ENCODE measurements around the gene EXOC3L1. TPM values are rescaled to one million over a fixed set of nuclear protein-coding genes. Genes with fewer than 3 reads are reported as not detected.

Gene EXOC3L1
- total RNA-seq, 1 donor from 2014 or later, result 3.9 TPM

GRCh38 chr16:67166110-67166547 lies 23.8 kb downstream of the EXOC3L1 start:
- Histone ChIP-seq H3K36me3 (no peaks in the 10 kb centered on the region), H3K4me1 (peaks cover 70% of the 10 kb centered on the region), H3K9me3 (replicated peaks) (no peaks in the 10 kb centered on the region), H3K27me3 (ENCODE audit: low read depth) (peaks cover 45% of the 10 kb centered on the region), H3K4me3 (no peak overlapping the region), H3K27ac (replicated peaks) (no peak overlapping the region)
- no peak for TF ChIP-seq CTCF (IDR thresholded peaks at IDR 0.05; ENCODE audit: borderline replicate concordance)
- DNase-seq, result no peak
- intact Hi-C loops (cut with micrococcal nuclease), result no loop called here

GRCh38 chr16:67165121-67166078 lies 24.5 kb downstream of the EXOC3L1 start:
- no peak for TF ChIP-seq CTCF (IDR thresholded peaks at IDR 0.05; ENCODE audit: borderline replicate concordance)
- H3K27ac ChIP-seq (replicated peaks), result peak overlapping the region; percentile 90
- DNase-seq, result no peak
- no peaks in the 10 kb centered on the region for H3K9me3 ChIP-seq (replicated peaks)
- H3K4me3 ChIP-seq, result peak overlapping the region; percentile 70
- H3K36me3 ChIP-seq, result no peaks in the 10 kb centered on the region
- H3K27me3 ChIP-seq (ENCODE audit: low read depth), result peaks cover 45% of the 10 kb centered on the region
- intact Hi-C loops (cut with micrococcal nuclease), result no loop called here
- H3K4me1 ChIP-seq, result peaks cover 70% of the 10 kb centered on the region

GRCh38 chr16:67164599-67165061 lies 25.3 kb downstream of the EXOC3L1 start, which contains the start of gene HSF4:
Gene HSF4 (plus strand): TSS chr16:67164745. CDS start chr16:67164812, 67 bp downstream.
- Histone ChIP-seq H3K4me1 (peaks cover 71% of the 10 kb centered on the region), H3K27ac (replicated peaks) (peak within 1 kb of the TSS; percentile 90), H3K27me3 (ENCODE audit: low read depth) (peaks cover 45% of the 10 kb centered on the region), H3K36me3 (no peaks in the 10 kb centered on the region), H3K9me3 (replicated peaks) (no peaks in the 10 kb centered on the region), H3K4me3 (peak within 1 kb of the TSS; percentile 70)
- peak; percentile 75 for DNase-seq
- intact Hi-C loops (cut with micrococcal nuclease), result no loop called here
- TF ChIP-seq CTCF (IDR thresholded peaks at IDR 0.05; ENCODE audit: borderline replicate concordance), result no peak

GRCh38 chr16:67163999-67164558 lies 25.9 kb downstream of the EXOC3L1 start:
- no peak for DNase-seq
- intact Hi-C loops (cut with micrococcal nuclease), result no loop called here
- Histone ChIP-seq H3K27me3 (ENCODE audit: low read depth) (peaks cover 45% of the 10 kb centered on the region), H3K4me3 (peak overlapping the region; percentile 70), H3K4me1 (peaks cover 71% of the 10 kb centered on the region), H3K36me3 (no peaks in the 10 kb centered on the region), H3K9me3 (replicated peaks) (no peaks in the 10 kb centered on the region), H3K27ac (replicated peaks) (peak overlapping the region; percentile 90)
- no peak for TF ChIP-seq CTCF (IDR thresholded peaks at IDR 0.05; ENCODE audit: borderline replicate concordance)

- intact Hi-C loops (cut with micrococcal nuclease), result no loop called here
- Histone ChIP-seq H3K4me1 (peaks cover 72% of the 10 kb centered on the region), H3K27ac (replicated peaks) (peak overlapping the region; percentile 90), H3K9me3 (replicated peaks) (no peaks in the 10 kb centered on the region), H3K27me3 (ENCODE audit: low read depth) (peaks cover 45% of the 10 kb centered on the region), H3K4me3 (peak overlapping the region; percentile 70), H3K36me3 (no peaks in the 10 kb centered on the region)
- peak; percentile 68 for DNase-seq
- no peak for TF ChIP-seq CTCF (IDR thresholded peaks at IDR 0.05; ENCODE audit: borderline replicate concordance)
Observed at GRCh38 chr16:67163164-67163998, 26.6 kb downstream of the EXOC3L1 start.

Measured in left ventricle myocardium inferior (tissue), 1 donor.